Heart left ventricle (tissue), 16 donors: ENCODE results near the gene C11orf68. TPM values are rescaled to one million over a fixed set of nuclear protein-coding genes. Genes with fewer than 3 reads are reported as not detected.

Source experiments
- ATAC-seq, 4 donors: fragments of 200-7000 bp; cut with Tn5 transposase; one replicate each; pipeline ENCODE4 v1.9.1; 2020 to 2022; ENCODE audit warnings: moderate library complexity in 4 of 4, mild to moderate bottlenecking in 3 of 4, moderate number of reproducible peaks in 1 of 4
- DNase-seq, 5 donors: peaks; one replicate each; pipeline ENCODE4 v3.0.0-alpha.2; 2020
- H3K27ac ChIP-seq, 12 donors: fragments of 200-600 bp; sonication (generic) in 4 of 12; one replicate each; pipeline versions ENCODE4 v1.5.0 to v1.8.0; 2016 to 2022; ENCODE audit warnings: mild to moderate bottlenecking in 2 of 12
- H3K27me3 ChIP-seq, 9 donors: fragments of 200-600 bp; sonication (generic) in 2 of 9; one replicate each; pipeline versions ENCODE4 v1.5.1 to v1.8.0; 2016 to 2022; ENCODE audit warnings: mild to moderate bottlenecking in 3 of 9
- H3K36me3 ChIP-seq, 9 donors: fragments of 200-600 bp; sonication (generic) in 2 of 9; one replicate each; pipeline versions ENCODE4 v1.5.0 to v1.8.0; 2018 to 2022; ENCODE audit warnings: mild to moderate bottlenecking in 2 of 9
- H3K4me1 ChIP-seq, 12 donors: fragments of 200-600 bp; sonication (generic) in 4 of 12; one replicate each; pipeline versions ENCODE4 v1.5.0 to v1.8.0; 2016 to 2022; ENCODE audit warnings: mild to moderate bottlenecking in 3 of 12
- H3K4me3 ChIP-seq, 12 donors: fragments of 200-600 bp; sonication (generic) in 4 of 12; one replicate each; pipeline versions ENCODE4 v1.5.0 to v1.8.0; 2017 to 2022; ENCODE audit warnings: mild to moderate bottlenecking in 9 of 12, moderate library complexity in 4 of 12
- H3K9me3 ChIP-seq, 12 donors: fragments of 200-600 bp; sonication (generic) in 4 of 12; one replicate each; pipeline versions ENCODE4 v1.5.0 to v1.8.0; 2016 to 2022; ENCODE audit warnings: mild to moderate bottlenecking in 1 of 12
- POLR2A ChIP-seq, 2 donors: fragments of 450-650 bp; IDR thresholded peaks; one replicate each; pipeline ENCODE4 v1.6.1; 2017; ENCODE audit warnings: antibody characterized with exemption in 2 of 2, mild to moderate bottlenecking in 2 of 2, moderate library complexity in 2 of 2
- WGBS, 4 donors: extraction: QIAGEN DNeasy Blood & Tissue Kit in 2 of 4; methylation state at CpG; one replicate each; pipeline versions ENCODE4 v1.1.5 to v1.1.7; 2013 to 2018; 5-methylcytosine and 5-hydroxymethylcytosine counted together
- intact Hi-C, 10 donors: fragments of 100-400 bp; cut with DNase I; formaldehyde crosslinking; loops; one replicate each; pipeline versions ENCODE4 v1.11.1 to v1.14.2; 2022
- polyA plus RNA-seq, 2 donors: library from polyadenylated mRNA; stranded (reverse); fragments of 200-250 nt; gene quantifications; one replicate each; pipeline ENCODE4 v1.2.3, GENCODE V29; 2013
- total RNA-seq, 9 donors: library from RNA; depleted of rRNA in 2 of 9; stranded (reverse); fragments of >200 nt in 2 of 9; fragmentation: NEBNext Ultra II Directional in 3 of 9; extraction: Animal tissue kit (Norgen Biotek cat#: 25700) in 3 of 9; gene quantifications; one replicate each; pipeline versions ENCODE4 v1.1.0 to v1.2.4, GENCODE V29; 2016 to 2023
- TF ChIP-seq, protein P1 (sequence below), 12 donors: fragments of 200-600 bp; sonication (generic) in 4 of 12; IDR thresholded peaks; one replicate each; pipeline versions ENCODE4 v1.5.0 to v1.8.0; 2018 to 2022; ENCODE audit warnings: antibody characterized with exemption in 12 of 12, mild to moderate bottlenecking in 5 of 12
- donor health status: ischemic (EF 13 %, LVEDD 7.1; RV severe dilation, severe dysfunction).
- donor health status: healthy with polysubstance abuse.
- donor health status: DM: no; HTN: yes; CAD: no.
- donor health status: DM: no; HTN: no; CAD: no.
- donor health status: ischemic (EF 25% LVEDD 6.9; RV normal size, moderate dysfunction).
- donor health status: ischemic (EF 25% LVEDD 5.7; RV mildly dilated, moderate dysfunction).
- donor health status: healthy.
- donor health status: DM: yes; HTN: yes; CAD: no.
- donor health status: ischemic (EF 35%, LVEDD 5.7; RV mildly dilated, moderate dysfunction).
- donor health status: nonischemic (EF 11% LVEDD 7.7; RV severe dilation, severe dysfunction).
- donor health status: DM: yes; HTN: yes; CAD: no.
- donor health status: PGD.
- donor health status: ischemic (EF 29% LVEDD 5.4; RV normal size, mild dysfunction).
- donor health status: nonischemic (EF 23%, LVEDD 6.1; RV moderate dilation, normal function).

The C11orf68 gene
- total and polyA plus RNA-seq, 11 donors = 17.0 to 49.0 (median 39.5) TPM

DNA sequence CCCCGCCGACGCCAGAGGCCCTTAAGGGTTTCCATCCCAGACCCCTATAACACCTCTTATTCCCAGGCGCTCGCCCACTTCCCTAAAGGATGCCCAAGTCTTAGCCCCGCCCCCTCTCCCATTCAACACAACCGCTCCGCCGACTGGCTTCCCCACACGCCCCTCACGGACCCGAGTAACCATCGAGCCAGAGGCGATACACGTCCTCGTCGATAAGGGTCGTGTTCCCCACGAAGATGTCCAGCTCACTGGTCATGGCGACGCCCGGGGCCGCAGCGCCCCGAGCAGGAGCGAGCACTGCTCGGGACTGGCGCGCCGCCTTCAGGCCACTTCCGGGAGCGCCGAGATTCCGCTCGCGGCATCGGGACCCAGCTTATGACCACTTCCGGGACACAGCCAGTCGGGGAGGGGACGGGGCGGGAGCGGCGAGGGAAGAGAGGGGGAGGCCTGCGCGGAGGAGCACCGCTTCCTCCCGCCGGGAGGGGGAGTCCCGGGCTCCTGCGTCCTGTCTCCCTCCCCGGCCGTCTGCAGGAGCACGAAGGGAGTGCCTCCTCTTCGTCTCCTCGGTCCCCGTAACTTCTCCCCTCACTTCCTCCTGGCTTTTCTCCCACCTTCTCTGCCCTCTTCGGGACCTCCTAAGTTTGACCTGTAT is 30.6 kb downstream of the C11orf68 start, which contains the start of gene FIBP:
TSS of gene FIBP (minus strand) at position 309 of the 652 bp plus-strand sequence. CDS start at position 256, 53 bp downstream.
- peak; percentile 85 to 89 (median 88) for ATAC-seq
- Histone ChIP-seq H3K36me3 (peaks cover 0 to 40% (median 33%) of the 10 kb centered on the region in 9 donors), H3K4me3 (peak within 1 kb of the TSS; percentile 28 to 98 (median 78)), H3K27me3 (no peaks in the 10 kb centered on the region), H3K27ac (peak within 1 kb of the TSS; percentile 89 to 100 (median 98)), H3K9me3 (no peaks in the 10 kb centered on the region), H3K4me1 (peaks cover 13 to 66% (median 47%) of the 10 kb centered on the region in 12 donors)
- DNase-seq = peak; percentile 98 to 99 (median 99)
- TF ChIP-seq, protein P1, sequence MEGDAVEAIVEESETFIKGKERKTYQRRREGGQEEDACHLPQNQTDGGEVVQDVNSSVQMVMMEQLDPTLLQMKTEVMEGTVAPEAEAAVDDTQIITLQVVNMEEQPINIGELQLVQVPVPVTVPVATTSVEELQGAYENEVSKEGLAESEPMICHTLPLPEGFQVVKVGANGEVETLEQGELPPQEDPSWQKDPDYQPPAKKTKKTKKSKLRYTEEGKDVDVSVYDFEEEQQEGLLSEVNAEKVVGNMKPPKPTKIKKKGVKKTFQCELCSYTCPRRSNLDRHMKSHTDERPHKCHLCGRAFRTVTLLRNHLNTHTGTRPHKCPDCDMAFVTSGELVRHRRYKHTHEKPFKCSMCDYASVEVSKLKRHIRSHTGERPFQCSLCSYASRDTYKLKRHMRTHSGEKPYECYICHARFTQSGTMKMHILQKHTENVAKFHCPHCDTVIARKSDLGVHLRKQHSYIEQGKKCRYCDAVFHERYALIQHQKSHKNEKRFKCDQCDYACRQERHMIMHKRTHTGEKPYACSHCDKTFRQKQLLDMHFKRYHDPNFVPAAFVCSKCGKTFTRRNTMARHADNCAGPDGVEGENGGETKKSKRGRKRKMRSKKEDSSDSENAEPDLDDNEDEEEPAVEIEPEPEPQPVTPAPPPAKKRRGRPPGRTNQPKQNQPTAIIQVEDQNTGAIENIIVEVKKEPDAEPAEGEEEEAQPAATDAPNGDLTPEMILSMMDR (IDR thresholded peaks at IDR 0.05) = peak; percentile 79 to 90 (median 84)
- peak in 1 of 2 donors; percentile 81 for TF ChIP-seq POLR2A (IDR thresholded peaks at IDR 0.05)
- 0 to 1% (median 0%) methylated on average over 33 to 57 of the region's 57 CpGs for WGBS, 4 donors
- intact Hi-C loops = loop anchor here in 9 of 10 donors (1.0 to 10.0 kb wide), 11 partner anchors 15 to 114 kb away; partner anchors contain the start of genes C11orf68 (in 3 of the 9), DRAP1 (in 3 of the 9), SART1 (in 3 of the 9) and BANF1 (in 2 of the 9)

DNA sequence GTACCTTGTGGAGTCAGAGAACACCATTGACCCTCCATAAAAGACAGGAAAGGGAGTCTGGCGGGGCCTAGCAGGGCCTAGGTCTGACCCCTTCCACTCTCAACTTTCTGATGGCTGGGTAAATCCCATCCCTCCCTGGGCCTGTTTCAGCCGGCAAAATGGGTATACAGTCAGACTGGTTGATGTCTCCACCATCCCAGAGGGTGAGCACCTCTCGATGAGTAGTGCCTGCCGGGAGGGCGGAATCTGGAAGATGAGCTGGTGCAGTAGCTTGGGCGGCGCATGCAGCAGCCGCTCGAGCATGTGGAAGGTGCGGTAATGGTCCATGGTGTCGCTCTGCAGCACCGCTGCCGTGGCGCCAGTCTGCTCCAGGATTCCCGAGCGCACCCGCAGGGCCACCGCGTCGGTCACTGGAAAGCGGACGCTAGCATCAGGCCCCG is 31.1 kb downstream of the C11orf68 start:
- ATAC-seq (no peak), DNase-seq (no peak)
- WGBS, 4 donors = 0 to 5% (median 3%) methylated on average over 18 to 23 of the region's 23 CpGs
- TF ChIP-seq, protein P1 (IDR thresholded peaks at IDR 0.05) = no peak
- no peak for TF ChIP-seq POLR2A (IDR thresholded peaks at IDR 0.05)
- Histone ChIP-seq H3K4me1 (peaks cover 11 to 61% (median 43%) of the 10 kb centered on the region in 12 donors), H3K27me3 (no peaks in the 10 kb centered on the region), H3K4me3 (peak overlapping the region; percentile 28 to 98 (median 78)), H3K9me3 (no peaks in the 10 kb centered on the region), H3K36me3 (peaks cover 0 to 45% (median 38%) of the 10 kb centered on the region in 9 donors), H3K27ac (peak overlapping the region; percentile 89 to 100 (median 98))
- intact Hi-C loops = loop anchor here in 9 of 10 donors (1.0 to 10.0 kb wide), 12 partner anchors 14 to 115 kb away; partner anchors contain the start of genes C11orf68 (in 3 of the 9), DRAP1 (in 3 of the 9), SART1 (in 3 of the 9) and BANF1 (in 2 of the 9)

- Histone ChIP-seq H3K36me3 (peaks cover 0 to 52% (median 43%) of the 10 kb centered on the region in 9 donors), H3K27me3 (no peaks in the 10 kb centered on the region), H3K4me3 (peak overlapping the region in 11 of 12 donors; percentile 62 to 98 (median 79)), H3K4me1 (peaks cover 9 to 54% (median 36%) of the 10 kb centered on the region in 12 donors), H3K9me3 (no peaks in the 10 kb centered on the region), H3K27ac (peak overlapping the region in 11 of 12 donors; percentile 93 to 100 (median 98))
- TF ChIP-seq POLR2A (IDR thresholded peaks at IDR 0.05) = no peak
- TF ChIP-seq, protein P1 (IDR thresholded peaks at IDR 0.05) = no peak
- DNase-seq (peak in 1 of 5 donors; percentile 35), ATAC-seq (no peak)
- intact Hi-C loops = loop anchor here in 5 of 10 donors (2.0 to 10.0 kb wide), 4 partner anchors 68 to 115 kb away; partner anchors contain the start of genes BANF1 (in 2 of the 5), EIF1AD (in 2 of the 5) and SART1 (in 2 of the 5)
- WGBS, 4 donors = 77 to 78% (median 77%) methylated on average over 14 of the region's 14 CpGs
Observed at GRCh38 chr11:65886826-65887722, 31.8 kb downstream of the C11orf68 start.
